Thyroid gland (tissue), 4 donors: ENCODE measurements around the gene PRDM2. TPM values are rescaled to one million over a fixed set of nuclear protein-coding genes. Genes with fewer than 3 reads are reported as not detected.

ENCODE experiments used
- DNase-seq, 2 donors: peaks; one replicate each; pipeline ENCODE4 v3.0.0-alpha.2; 2019
- H3K27ac ChIP-seq, 3 donors: fragments of 200-600 bp; sonication (generic); 1 replicate in 2 of 3; 2 replicates in 1 of 3; pipeline ENCODE4 v1.5.1; 2016 to 2019; ENCODE audit warnings: mild to moderate bottlenecking in 1 of 3, moderate library complexity in 1 of 3
- H3K27me3 ChIP-seq: fragments of 200-600 bp; sonication (generic); one replicate; pipeline ENCODE4 v1.5.1; 2019
- H3K36me3 ChIP-seq, 2 donors: fragments of 200-600 bp; sonication (generic); one replicate each; pipeline ENCODE4 v1.5.1; 2016 to 2019
- H3K4me1 ChIP-seq, 2 donors: fragments of 200-600 bp; sonication (generic); one replicate each; pipeline ENCODE4 v1.5.1; 2017 to 2019
- H3K4me3 ChIP-seq, 3 donors: fragments of 200-600 bp; sonication (generic); replicated peaks in 1 of 3; 1 replicate in 2 of 3; 2 replicates in 1 of 3; pipeline ENCODE4 v1.5.1; 2016; ENCODE audit warnings: mild to moderate bottlenecking in 1 of 3
- H3K9me3 ChIP-seq: fragments of 200-600 bp; sonication (generic); one replicate; pipeline ENCODE4 v1.5.1; 2017
- CTCF ChIP-seq, 6 experiments: fragments of 200-600 bp in 3 of 6; fragments of 450-650 bp in 3 of 6; sonication (generic) in 3 of 6; IDR thresholded peaks; one replicate each; pipeline ENCODE4 v1.5.1; 2016 to 2019; ENCODE audit warnings: antibody characterized with exemption in 6 of 6, mild to moderate bottlenecking in 2 of 6, inconsistent platforms in 1 of 6, moderate library complexity in 1 of 6
- POLR2A ChIP-seq, 2 donors: fragments of 450-650 bp; IDR thresholded peaks; one replicate each; pipeline ENCODE4 v1.6.1; 2017; ENCODE audit warnings: antibody characterized with exemption in 2 of 2, mild to moderate bottlenecking in 2 of 2, moderate library complexity in 1 of 2
- WGBS, 2 donors: methylation state at CpG; one replicate each; pipeline ENCODE4 v1.1.5; 2017; 5-methylcytosine and 5-hydroxymethylcytosine counted together
- intact Hi-C: fragments of 100-400 bp; cut with DNase I; formaldehyde crosslinking; loops from one replicate; pipeline ENCODE4 v1.15.1; 2023
- total RNA-seq, 4 donors: library from RNA; depleted of rRNA; stranded (reverse); fragments of >200 nt; gene quantifications; one replicate each; pipeline ENCODE4 v1.2.3, GENCODE V29; 2016

PRDM2 gene
- total RNA-seq, 4 donors from 2014 or later = 39.5 to 63.9 (median 45.4) TPM

- Histone ChIP-seq H3K36me3 (no peaks in the 10 kb centered on the region), H3K27me3 (no peaks in the 10 kb centered on the region), H3K4me3 (no peak overlapping the region), H3K9me3 (no peaks in the 10 kb centered on the region), H3K4me1 (peaks cover 35 to 36% of the 10 kb centered on the region in 2 donors), H3K27ac (no peak overlapping the region)
- TF ChIP-seq POLR2A (IDR thresholded peaks at IDR 0.05) (no peak), CTCF (IDR thresholded peaks at IDR 0.05) (no peak)
- no peak for DNase-seq
- 74 to 78% methylated on average over 4 of the region's 4 CpGs for WGBS, 2 donors
- intact Hi-C loops = no loop called here
Observed at GRCh38 chr1:13728091-13728715, 28.2 kb downstream of the PRDM2 start.

GRCh38 chr1:13730291-13730690, 30.3 kb downstream of the PRDM2 start:
- 65 to 73% methylated on average over 1 of the region's 1 CpG for WGBS, 2 donors
- no peaks in the 10 kb centered on the region for H3K36me3 ChIP-seq
- no peaks in the 10 kb centered on the region for H3K27me3 ChIP-seq
- DNase-seq = no peak
- no peak for TF ChIP-seq POLR2A (IDR thresholded peaks at IDR 0.05)
- no peak overlapping the region for H3K4me3 ChIP-seq
- no peaks in the 10 kb centered on the region for H3K9me3 ChIP-seq
- H3K27ac ChIP-seq = peak overlapping the region; percentile 79 to 88 (median 82)
- intact Hi-C loops = no loop called here
- H3K4me1 ChIP-seq = peaks cover 35 to 41% of the 10 kb centered on the region in 2 donors

- Histone ChIP-seq H3K9me3 (no peaks in the 10 kb centered on the region), H3K27ac (peak overlapping the region; percentile 79 to 88 (median 82)), H3K4me1 (peaks cover 29 to 36% of the 10 kb centered on the region in 2 donors), H3K36me3 (no peaks in the 10 kb centered on the region), H3K4me3 (peak overlapping the region in 1 of 3 donors; percentile 3), H3K27me3 (no peaks in the 10 kb centered on the region)
- TF ChIP-seq CTCF (IDR thresholded peaks at IDR 0.05) (no peak), POLR2A (IDR thresholded peaks at IDR 0.05) (peak in 1 of 2 donors; percentile 51)
- WGBS, 2 donors = 51 to 57% methylated on average over 12 of the region's 12 CpGs
- intact Hi-C loops = no loop called here
- peak; percentile 46 to 56 for DNase-seq
Observed at GRCh38 chr1:13730751-13731482, 30.9 kb downstream of the PRDM2 start.

- 82 to 92% methylated on average over 5 of the region's 5 CpGs for WGBS, 2 donors
Observed at GRCh38 chr1:13731897-13732296, 31.9 kb downstream of the PRDM2 start.

More at GRCh38 chr1:13731897-13732296, 31.9 kb downstream of the PRDM2 start:
- Histone ChIP-seq H3K4me1 (peaks cover 27 to 36% of the 10 kb centered on the region in 2 donors), H3K36me3 (no peaks in the 10 kb centered on the region), H3K27me3 (no peaks in the 10 kb centered on the region), H3K9me3 (no peaks in the 10 kb centered on the region), H3K27ac (peak overlapping the region; percentile 49 to 88 (median 82)), H3K4me3 (no peak overlapping the region)
- TF ChIP-seq POLR2A (IDR thresholded peaks at IDR 0.05) (no peak), CTCF (IDR thresholded peaks at IDR 0.05) (no peak)
- intact Hi-C loops = no loop called here
- no peak for DNase-seq
